Activated T-helper 2 cell treated with anti-CD3 and anti-CD28 coated beads, Interferon-gamma antibody, Interleukin-2, Interleukin-4, amounts not matched to agents 10 μg/mL and 5 μg/mL and 100 μg/mL, durations not matched to agents 14 hours and 24 hours and 36 hours (primary cell): ENCODE results near the gene VPS50. TPM values are rescaled to one million over a fixed set of nuclear protein-coding genes. Genes with fewer than 3 reads are reported as not detected.
"Not testable (repeated sequence)": the region's sequence is repeated elsewhere in the genome, so short reads cannot be mapped to it uniquely, and the experiment has no call there.

Source experiments
- DNase-seq: peaks from one replicate; pipeline ENCODE4 v3.0.0; 2021; ENCODE audit warnings: low spot score
- H3K27ac Mint-ChIP-seq: one replicate; pipeline ENCODE4 v1.8.0; 2021; ENCODE audit warnings: mixed read lengths
- H3K27me3 Mint-ChIP-seq: one replicate; pipeline ENCODE4 v1.8.0; 2021; ENCODE audit warnings: low read depth, mixed read lengths
- H3K36me3 Mint-ChIP-seq: one replicate; pipeline ENCODE4 v1.8.0; 2021; ENCODE audit warnings: low read depth, mixed read lengths
- H3K4me1 Mint-ChIP-seq: one replicate; pipeline ENCODE4 v1.8.0; 2021; ENCODE audit warnings: low read depth, mixed read lengths
- H3K4me3 Mint-ChIP-seq: one replicate; pipeline ENCODE4 v1.8.0; 2021; ENCODE audit warnings: low read depth, mild to moderate bottlenecking, moderate library complexity, mixed read lengths
- H3K9me3 Mint-ChIP-seq: one replicate; pipeline ENCODE4 v1.8.0; 2021; ENCODE audit warnings: mixed read lengths
- intact Hi-C: fragments of 100-400 bp; cut with micrococcal nuclease; formaldehyde crosslinking; loops from one replicate; pipeline ENCODE4 v1.15.1; 2023
- total RNA-seq: library from RNA; stranded (reverse); gene quantifications from 2 replicates; pipeline ENCODE4 v1.2.3, GENCODE V29; 2022

Gene VPS50
- total RNA-seq, 1 donor from 2014 or later = 15.6 TPM

DNA sequence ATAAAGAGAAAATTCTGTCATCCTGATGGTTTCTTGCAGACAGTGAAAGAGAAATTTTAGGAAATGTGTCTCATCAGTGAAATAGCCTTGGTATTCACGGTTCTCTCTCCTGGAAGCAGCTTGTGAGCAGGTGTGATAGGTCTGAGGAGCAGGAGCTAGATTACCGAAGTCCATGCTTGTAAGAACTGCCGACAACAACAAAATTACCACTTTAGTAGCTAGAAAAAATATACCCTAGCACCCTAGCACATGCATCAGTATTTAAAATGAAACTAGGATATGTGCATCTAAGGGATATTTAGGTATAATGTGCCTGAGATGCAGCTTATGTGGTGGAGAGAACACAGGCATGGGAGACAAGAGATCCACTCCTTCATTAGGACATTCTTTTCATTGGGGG lies 82.3 kb downstream of the VPS50 start:
- H3K9me3 Mint-ChIP-seq = no peaks in the 10 kb centered on the region
- H3K4me1 Mint-ChIP-seq = peaks cover 18% of the 10 kb centered on the region
- H3K36me3 Mint-ChIP-seq = no peaks in the 10 kb centered on the region
- H3K4me3 Mint-ChIP-seq = no peak overlapping the region
- no peaks in the 10 kb centered on the region for H3K27me3 Mint-ChIP-seq
- intact Hi-C loops = no loop called here
- no peak for DNase-seq
- H3K27ac Mint-ChIP-seq = no peak overlapping the region

DNA sequence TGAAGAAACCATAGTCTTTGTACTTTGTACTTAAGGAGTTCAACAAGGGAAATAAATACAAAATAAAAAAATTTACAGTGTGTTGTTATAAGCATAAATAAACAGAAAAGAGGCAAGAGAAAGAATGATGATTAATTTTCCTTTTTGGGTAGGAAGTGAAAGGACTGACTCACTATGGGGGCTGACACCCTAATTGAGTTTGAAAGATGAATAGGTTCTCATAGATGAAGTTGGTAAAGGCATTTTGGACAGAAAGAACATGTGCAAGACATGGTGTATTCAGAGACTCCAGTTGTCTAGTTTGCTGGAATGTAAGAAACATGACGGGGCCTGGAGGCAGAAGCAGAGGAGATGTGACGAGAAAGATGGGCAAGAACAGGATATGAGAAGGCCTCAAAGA lies 83.7 kb downstream of the VPS50 start:
- Mint-ChIP-seq H3K27me3 (no peaks in the 10 kb centered on the region), H3K27ac (no peak overlapping the region), H3K36me3 (no peaks in the 10 kb centered on the region), H3K4me3 (no peak overlapping the region), H3K4me1 (peaks cover 12% of the 10 kb centered on the region), H3K9me3 (no peaks in the 10 kb centered on the region)
- DNase-seq = no peak
- intact Hi-C loops = no loop called here

DNA sequence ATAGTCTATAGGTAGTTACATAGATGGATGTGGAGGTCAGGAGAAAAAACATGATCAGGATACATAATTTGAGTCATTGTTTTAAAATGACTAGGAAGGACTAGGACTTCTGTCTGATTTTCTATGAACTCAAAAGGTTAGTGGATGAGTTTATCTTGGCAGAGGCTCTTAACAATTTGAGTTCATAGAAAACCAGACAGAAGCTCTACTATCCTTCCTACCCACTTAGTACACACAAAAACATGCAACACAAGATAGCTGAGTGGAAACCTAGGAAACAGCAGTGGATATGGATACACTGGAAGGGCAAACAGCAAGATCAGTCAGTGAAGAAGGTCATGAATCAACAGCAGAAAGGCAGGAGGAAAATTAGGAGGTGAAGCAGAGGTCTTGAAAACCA lies 84.6 kb downstream of the VPS50 start:
- no peak for DNase-seq
- intact Hi-C loops = no loop called here
- no peaks in the 10 kb centered on the region for H3K9me3 Mint-ChIP-seq
- no peak overlapping the region for H3K27ac Mint-ChIP-seq
- no peak overlapping the region for H3K4me3 Mint-ChIP-seq
- peaks cover 12% of the 10 kb centered on the region for H3K4me1 Mint-ChIP-seq
- H3K27me3 Mint-ChIP-seq = no peaks in the 10 kb centered on the region
- no peaks in the 10 kb centered on the region for H3K36me3 Mint-ChIP-seq

DNA sequence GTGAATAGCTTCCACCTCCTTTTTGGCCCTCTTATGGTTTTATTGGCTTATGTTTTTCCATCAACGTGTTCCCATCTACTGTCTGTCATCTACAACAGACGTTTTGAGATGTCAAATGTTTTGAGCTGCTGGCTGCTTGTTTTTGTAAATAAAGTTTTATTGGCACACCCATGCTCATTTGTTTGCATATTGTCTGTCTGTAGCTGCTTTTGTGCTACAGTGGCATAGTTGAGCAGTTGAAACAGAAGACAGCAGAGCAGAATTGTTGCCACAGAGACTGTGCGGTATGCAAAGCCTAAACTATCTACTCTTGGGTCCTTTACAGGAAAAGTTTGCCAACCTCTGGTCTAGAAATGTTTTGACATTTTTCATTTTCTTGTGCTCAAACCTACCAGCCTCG lies 88.7 kb downstream of the VPS50 start:
- Mint-ChIP-seq H3K4me1 (peaks cover 10% of the 10 kb centered on the region), H3K27ac (no peak overlapping the region), H3K36me3 (peaks cover 8% of the 10 kb centered on the region), H3K4me3 (no peak overlapping the region), H3K27me3 (no peaks in the 10 kb centered on the region), H3K9me3 (no peaks in the 10 kb centered on the region)
- DNase-seq = no peak
- intact Hi-C loops = no loop called here

DNA sequence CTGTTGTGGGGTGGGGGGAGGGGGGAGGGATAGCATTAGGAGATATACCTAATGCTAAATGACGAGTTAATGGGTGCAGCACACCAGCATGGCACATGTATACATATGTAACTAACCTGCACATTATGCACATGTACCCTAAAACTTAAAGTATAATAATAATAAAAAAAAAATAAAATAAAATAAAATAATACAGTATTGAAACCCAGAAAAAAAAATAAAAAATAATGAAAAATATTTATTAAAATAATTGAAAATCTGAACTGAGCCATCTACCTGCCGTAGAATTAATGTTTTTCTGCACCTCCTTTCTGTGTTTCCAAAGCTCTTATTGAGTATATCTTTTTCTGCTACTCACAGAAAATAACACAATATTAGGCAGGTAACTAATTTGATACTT lies 94.1 kb downstream of the VPS50 start:
- H3K9me3 Mint-ChIP-seq, H3K4me1 Mint-ChIP-seq, DNase-seq, H3K27ac Mint-ChIP-seq, H3K27me3 Mint-ChIP-seq, H3K36me3 Mint-ChIP-seq, intact Hi-C loops, H3K4me3 Mint-ChIP-seq: not testable (repeated sequence)

DNA sequence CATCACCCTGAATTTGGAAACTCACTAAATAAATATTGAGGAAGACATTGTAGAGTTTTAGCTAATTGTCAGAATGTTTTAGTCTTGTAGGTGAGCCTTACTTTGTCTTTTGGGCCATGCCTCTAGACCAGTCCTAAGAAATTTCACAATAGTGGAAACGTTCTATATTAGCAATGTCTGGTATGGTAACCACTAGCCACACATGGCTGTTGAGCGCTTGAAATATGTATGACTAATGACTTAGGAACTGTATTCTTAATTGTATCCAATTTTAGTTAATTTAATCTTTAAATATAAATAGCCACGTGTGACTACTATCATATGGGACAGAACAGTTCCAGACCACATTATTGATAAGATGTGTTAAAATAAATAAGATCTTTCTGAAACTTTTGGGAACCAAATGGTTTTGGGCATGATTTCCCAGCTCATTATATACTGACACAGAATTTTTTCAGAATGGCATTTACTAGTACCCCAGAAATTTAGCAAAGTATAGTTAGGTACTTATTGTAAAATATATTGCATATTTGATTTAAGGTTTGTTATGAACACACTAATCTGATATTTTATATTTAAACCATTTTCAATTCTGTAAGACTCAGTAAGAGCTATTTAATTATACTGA lies 95.0 kb downstream of the VPS50 start:
- Mint-ChIP-seq H3K27me3 (no peaks in the 10 kb centered on the region), H3K9me3 (no peaks in the 10 kb centered on the region), H3K27ac (no peak overlapping the region), H3K36me3 (peaks cover 8% of the 10 kb centered on the region), H3K4me1 (no peaks in the 10 kb centered on the region), H3K4me3 (no peak overlapping the region)
- intact Hi-C loops = no loop called here
- DNase-seq = no peak

DNA sequence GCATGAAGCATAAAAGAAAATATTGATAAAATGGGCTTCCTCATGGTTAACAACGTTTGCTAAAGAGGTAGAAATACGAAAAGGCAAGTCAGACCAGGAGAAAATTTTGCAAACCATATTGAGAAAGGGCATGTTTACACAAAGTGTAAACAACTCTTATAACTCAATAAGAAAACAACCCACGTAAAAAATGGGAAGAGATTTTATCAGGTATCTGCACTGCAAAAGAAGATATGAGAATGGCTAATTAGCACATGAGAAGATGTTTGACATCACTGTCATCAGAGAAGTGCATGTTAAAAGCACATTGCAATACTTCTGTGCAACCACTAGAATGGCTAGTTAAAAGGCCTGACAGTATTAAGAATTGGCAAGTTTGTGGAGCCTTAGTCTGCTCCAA lies 99.5 kb downstream of the VPS50 start:
- H3K36me3 Mint-ChIP-seq = no peaks in the 10 kb centered on the region
- H3K4me1 Mint-ChIP-seq = no peaks in the 10 kb centered on the region
- H3K27me3 Mint-ChIP-seq = no peaks in the 10 kb centered on the region
- no peak overlapping the region for H3K27ac Mint-ChIP-seq
- H3K9me3 Mint-ChIP-seq = no peaks in the 10 kb centered on the region
- no peak overlapping the region for H3K4me3 Mint-ChIP-seq
- intact Hi-C loops = no loop called here
- DNase-seq = no peak

DNA sequence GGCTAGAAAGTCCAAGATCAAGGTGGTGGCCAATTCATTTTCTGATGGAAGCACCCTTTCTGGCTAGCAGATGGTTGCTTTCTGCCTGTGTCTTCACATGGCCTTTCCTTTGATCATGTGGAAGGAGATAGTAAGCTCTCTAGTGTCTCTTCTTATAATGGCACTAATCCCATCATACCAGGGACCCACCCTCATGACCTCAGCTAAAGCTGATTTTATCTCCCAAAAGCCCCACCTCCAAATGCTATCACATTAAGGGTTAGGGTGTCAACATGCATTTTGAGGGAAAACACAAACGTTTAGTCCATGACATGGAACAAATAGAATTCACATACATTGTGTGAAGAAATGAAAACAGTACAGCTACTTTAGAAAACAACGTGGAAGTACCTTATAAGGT lies 100.0 kb downstream of the VPS50 start:
- Mint-ChIP-seq H3K4me1 (no peaks in the 10 kb centered on the region), H3K36me3 (no peaks in the 10 kb centered on the region), H3K4me3 (no peak overlapping the region), H3K9me3 (no peaks in the 10 kb centered on the region), H3K27me3 (no peaks in the 10 kb centered on the region), H3K27ac (no peak overlapping the region)
- DNase-seq = no peak
- intact Hi-C loops = no loop called here

DNA sequence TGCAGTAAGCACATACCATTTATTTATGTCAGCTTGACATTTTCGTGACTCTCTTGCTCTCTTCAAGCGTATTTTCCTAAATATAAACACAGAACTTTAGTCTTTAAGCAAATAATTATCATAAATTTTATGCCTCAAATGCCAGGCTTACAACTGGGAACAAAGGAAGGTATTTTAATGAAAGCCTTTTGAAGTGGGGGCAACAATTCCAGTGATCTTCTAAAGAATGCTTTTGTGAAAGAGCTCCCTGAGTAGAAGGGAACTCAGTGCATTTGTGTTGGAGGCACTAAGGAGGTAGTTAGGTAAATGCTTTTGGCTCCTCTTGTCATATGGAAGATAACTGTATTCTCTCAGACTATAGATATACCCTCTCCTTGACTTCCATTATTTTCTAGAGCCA lies 104.9 kb downstream of the VPS50 start:
- H3K4me3 Mint-ChIP-seq = no peak overlapping the region
- peaks cover 3% of the 10 kb centered on the region for H3K9me3 Mint-ChIP-seq
- H3K27me3 Mint-ChIP-seq = no peaks in the 10 kb centered on the region
- DNase-seq = no peak
- H3K36me3 Mint-ChIP-seq = peaks cover 13% of the 10 kb centered on the region
- H3K4me1 Mint-ChIP-seq = no peaks in the 10 kb centered on the region
- no peak overlapping the region for H3K27ac Mint-ChIP-seq
- intact Hi-C loops = no loop called here

DNA sequence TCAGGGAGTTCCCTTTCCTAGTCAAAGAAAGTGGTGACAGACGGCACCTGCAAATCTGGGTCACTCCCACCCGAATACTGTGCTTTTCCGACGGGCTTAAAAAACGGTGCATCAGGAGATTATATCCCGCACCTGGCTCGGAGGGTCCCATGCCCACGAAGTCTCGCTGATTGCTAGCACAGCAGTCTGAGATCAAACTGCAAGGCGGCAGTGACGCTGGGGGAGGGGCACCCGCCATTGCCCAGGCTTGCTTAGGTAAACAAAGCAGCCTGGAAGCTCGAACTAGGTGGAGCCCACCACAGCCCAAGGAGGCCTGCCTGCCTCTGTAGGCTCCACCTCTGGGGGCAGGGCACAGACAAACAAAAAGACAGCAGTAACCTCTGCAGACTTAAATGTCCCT lies 110.0 kb downstream of the VPS50 start:
- intact Hi-C loops, H3K27me3 Mint-ChIP-seq, H3K27ac Mint-ChIP-seq, H3K4me1 Mint-ChIP-seq, H3K4me3 Mint-ChIP-seq, H3K9me3 Mint-ChIP-seq, DNase-seq: not testable (repeated sequence)
- H3K36me3 Mint-ChIP-seq = peaks cover 13% of the 10 kb centered on the region

DNA sequence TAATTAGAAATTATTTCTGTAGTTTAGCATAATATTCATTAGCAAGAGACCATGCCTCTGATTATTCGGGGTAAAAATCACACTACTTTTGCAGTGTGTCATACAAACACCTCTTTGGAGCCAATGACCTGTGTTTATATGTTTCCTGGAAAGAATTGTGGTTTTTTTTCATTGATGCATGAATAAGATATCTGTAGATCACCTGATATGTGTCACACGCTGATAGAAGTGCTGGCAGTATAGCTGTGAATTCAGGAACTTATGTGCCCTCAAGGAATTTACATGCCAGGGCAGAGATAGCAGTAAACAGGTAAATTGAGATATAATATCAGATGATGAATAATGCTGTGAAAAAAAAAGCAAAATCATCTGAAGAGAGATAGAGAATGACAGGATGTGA lies 118.2 kb downstream of the VPS50 start:
- no peak overlapping the region for H3K4me3 Mint-ChIP-seq
- no peaks in the 10 kb centered on the region for H3K36me3 Mint-ChIP-seq
- peaks cover 5% of the 10 kb centered on the region for H3K4me1 Mint-ChIP-seq
- no peaks in the 10 kb centered on the region for H3K27me3 Mint-ChIP-seq
- no peak for DNase-seq
- no peaks in the 10 kb centered on the region for H3K9me3 Mint-ChIP-seq
- H3K27ac Mint-ChIP-seq = no peak overlapping the region
- intact Hi-C loops = no loop called here

DNA sequence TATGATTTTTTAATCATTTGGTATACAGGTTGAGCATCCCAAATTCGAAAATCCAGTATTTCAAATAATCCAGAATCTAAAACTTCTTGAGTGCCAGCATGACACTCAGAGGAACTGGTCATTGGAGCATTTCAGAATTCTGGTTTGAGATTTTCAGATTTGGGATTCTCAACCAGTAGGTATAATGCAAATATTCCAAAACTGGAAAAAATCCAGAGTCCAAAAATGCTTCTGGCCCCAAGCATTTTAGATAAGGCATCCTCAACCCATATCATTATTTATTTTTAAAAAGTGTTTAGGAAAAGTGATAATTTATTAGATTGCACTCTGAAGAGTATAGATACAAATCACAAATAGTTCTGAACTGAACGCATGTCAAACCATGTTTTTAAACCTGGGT lies 120.7 kb downstream of the VPS50 start:
- Mint-ChIP-seq H3K36me3 (no peaks in the 10 kb centered on the region), H3K27ac (no peak overlapping the region), H3K27me3 (no peaks in the 10 kb centered on the region), H3K4me3 (no peak overlapping the region), H3K4me1 (peaks cover 5% of the 10 kb centered on the region), H3K9me3 (no peaks in the 10 kb centered on the region)
- intact Hi-C loops = no loop called here
- no peak for DNase-seq

DNA sequence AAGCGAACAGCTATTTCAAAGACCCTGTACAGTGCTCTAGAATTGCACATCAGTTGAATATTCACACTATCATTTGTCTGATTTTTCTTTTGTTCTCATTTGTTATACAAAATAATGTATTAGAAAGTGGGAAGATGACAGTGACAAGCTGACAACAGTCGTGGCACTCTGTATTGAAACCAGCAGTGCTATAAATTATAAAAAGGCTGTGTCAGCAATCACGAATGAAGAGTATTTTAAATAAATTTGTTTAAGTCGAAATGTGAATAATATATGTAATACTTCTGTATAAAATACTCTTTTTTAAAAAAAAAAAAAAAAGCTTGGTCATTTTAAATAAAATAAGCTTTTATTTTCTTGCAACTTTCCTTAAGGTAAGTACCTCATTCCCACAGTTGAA lies 122.6 kb downstream of the VPS50 start:
- Mint-ChIP-seq H3K4me1 (peaks cover 5% of the 10 kb centered on the region), H3K27me3 (no peaks in the 10 kb centered on the region), H3K36me3 (no peaks in the 10 kb centered on the region), H3K9me3 (no peaks in the 10 kb centered on the region), H3K4me3 (no peak overlapping the region), H3K27ac (no peak overlapping the region)
- DNase-seq = no peak
- intact Hi-C loops = no loop called here

DNA sequence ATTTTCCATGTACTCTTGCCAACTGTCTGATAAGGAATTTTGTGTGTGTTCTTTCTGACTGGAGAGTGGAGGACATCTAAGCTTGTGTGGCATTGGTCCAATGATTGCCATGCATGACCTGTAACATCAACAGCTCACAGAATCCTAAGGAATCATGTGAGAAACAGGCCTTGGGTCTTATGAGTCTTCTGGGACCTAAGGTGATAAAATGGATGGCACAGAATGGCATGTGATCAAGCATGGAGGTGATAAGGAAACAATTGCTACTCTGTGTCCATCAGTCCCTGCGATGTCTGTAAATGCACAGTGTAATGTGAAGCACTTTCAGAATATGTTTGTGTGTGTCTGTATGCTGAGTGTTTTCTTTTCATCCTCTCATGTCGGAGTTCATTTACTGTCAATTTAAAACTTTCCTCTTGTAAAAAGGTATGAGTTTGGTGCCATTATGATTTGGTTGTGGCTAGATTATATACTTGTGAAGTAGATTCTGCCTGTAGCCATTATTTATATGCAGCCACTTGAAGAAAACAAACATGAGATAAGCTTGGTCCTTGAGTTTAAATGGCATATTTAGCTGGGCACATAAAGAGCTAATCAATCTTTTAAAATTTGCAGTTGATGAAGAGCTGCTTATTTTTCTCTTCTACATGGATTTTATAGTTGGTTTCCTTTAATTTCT lies 127.5 kb downstream of the VPS50 start:
- no peaks in the 10 kb centered on the region for H3K36me3 Mint-ChIP-seq
- H3K9me3 Mint-ChIP-seq = no peaks in the 10 kb centered on the region
- no peaks in the 10 kb centered on the region for H3K4me1 Mint-ChIP-seq
- no peak for DNase-seq
- H3K27me3 Mint-ChIP-seq = no peaks in the 10 kb centered on the region
- no peak overlapping the region for H3K4me3 Mint-ChIP-seq
- intact Hi-C loops = no loop called here
- H3K27ac Mint-ChIP-seq = no peak overlapping the region
